Neural cell (in vitro differentiated cells): ENCODE measurements around the gene EXOC6B.

Experiments
- EP300 ChIP-seq: fragments of 450-650 bp; conservative IDR thresholded peaks from 2 replicates; pipeline ENCODE4 v1.6.1; 2014; ENCODE audit warnings: antibody characterized with exemption, mild to moderate bottlenecking, moderate library complexity; ENCODE audit not compliant: poor library complexity, severe bottlenecking
- EZH2 ChIP-seq: fragments of 200-600, 300-800 bp; shearing (Covaris generic), sonication (generic); IDR thresholded peaks from 2 replicates; pipeline ENCODE4 v1.6.1; 2014; ENCODE audit warnings: antibody characterized with exemption, low read length, borderline replicate concordance, mild to moderate bottlenecking; ENCODE audit not compliant: insufficient read depth, poor library complexity, severe bottlenecking
- MXI1 ChIP-seq: fragments of 450-650 bp; conservative IDR thresholded peaks from 2 replicates; pipeline ENCODE4 v1.6.1; 2014; ENCODE audit warnings: antibody characterized with exemption, mild to moderate bottlenecking; ENCODE audit not compliant: poor library complexity, severe bottlenecking
- POLR2AphosphoS5 ChIP-seq: IDR thresholded peaks from 2 replicates; pipeline ENCODE4 v1.6.1; 2012
- RAD21 ChIP-seq: fragments of 450-650 bp; conservative IDR thresholded peaks from 2 replicates; pipeline ENCODE4 v1.6.1; 2014; ENCODE audit warnings: antibody characterized with exemption, mild to moderate bottlenecking, moderate library complexity
- TF ChIP-seq, protein P1 (sequence below): fragments of 450-650 bp; IDR thresholded peaks from 2 replicates; pipeline ENCODE4 v1.5.1; 2014; ENCODE audit warnings: antibody characterized with exemption, mild to moderate bottlenecking, moderate library complexity; ENCODE audit not compliant: poor library complexity, severe bottlenecking

DNA sequence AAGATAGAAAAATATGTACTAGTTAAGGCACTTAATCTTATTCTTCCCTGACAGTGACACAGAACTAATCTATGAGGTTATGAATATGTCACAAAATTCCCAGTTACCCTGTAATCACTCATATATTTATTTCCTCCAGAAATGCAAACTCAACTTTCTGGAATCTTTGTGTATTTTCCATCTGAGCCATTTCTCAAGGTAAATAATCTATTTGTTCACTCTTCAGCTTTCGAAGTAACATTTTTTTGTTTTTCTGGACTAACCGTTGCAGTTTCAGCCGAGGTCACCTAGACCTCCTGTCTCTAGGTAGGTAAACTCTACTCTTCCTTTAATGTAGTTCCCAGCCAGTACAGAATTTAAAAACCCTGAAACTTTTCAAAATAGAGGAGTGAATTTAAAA is 250.9 kb downstream of the EXOC6B start:
- TF ChIP-seq EP300 (no peak), POLR2AphosphoS5 (no peak), MXI1 (no peak), EZH2 (no peak), RAD21 (no peak)
- TF ChIP-seq, protein P1, sequence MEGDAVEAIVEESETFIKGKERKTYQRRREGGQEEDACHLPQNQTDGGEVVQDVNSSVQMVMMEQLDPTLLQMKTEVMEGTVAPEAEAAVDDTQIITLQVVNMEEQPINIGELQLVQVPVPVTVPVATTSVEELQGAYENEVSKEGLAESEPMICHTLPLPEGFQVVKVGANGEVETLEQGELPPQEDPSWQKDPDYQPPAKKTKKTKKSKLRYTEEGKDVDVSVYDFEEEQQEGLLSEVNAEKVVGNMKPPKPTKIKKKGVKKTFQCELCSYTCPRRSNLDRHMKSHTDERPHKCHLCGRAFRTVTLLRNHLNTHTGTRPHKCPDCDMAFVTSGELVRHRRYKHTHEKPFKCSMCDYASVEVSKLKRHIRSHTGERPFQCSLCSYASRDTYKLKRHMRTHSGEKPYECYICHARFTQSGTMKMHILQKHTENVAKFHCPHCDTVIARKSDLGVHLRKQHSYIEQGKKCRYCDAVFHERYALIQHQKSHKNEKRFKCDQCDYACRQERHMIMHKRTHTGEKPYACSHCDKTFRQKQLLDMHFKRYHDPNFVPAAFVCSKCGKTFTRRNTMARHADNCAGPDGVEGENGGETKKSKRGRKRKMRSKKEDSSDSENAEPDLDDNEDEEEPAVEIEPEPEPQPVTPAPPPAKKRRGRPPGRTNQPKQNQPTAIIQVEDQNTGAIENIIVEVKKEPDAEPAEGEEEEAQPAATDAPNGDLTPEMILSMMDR, result no peak
